GM19372 (cell line): ENCODE data around the gene EEFSEC.

Source experiments
- ATAC-seq: cut with Tn5 transposase; IDR thresholded peaks from one replicate; pipeline ENCODE4 v1.9.1; 2021; ENCODE audit warnings: mild to moderate bottlenecking, low read depth, moderate library complexity; ENCODE audit not compliant: unreplicated experiment

EEFSEC gene

GRCh38 chr3:128431803-128432300 is 278.6 kb downstream of the EEFSEC start:
- ATAC-seq, result no peak

GRCh38 chr3:128432301-128432970 is 279.2 kb downstream of the EEFSEC start:
- ATAC-seq, result no peak

DNA sequence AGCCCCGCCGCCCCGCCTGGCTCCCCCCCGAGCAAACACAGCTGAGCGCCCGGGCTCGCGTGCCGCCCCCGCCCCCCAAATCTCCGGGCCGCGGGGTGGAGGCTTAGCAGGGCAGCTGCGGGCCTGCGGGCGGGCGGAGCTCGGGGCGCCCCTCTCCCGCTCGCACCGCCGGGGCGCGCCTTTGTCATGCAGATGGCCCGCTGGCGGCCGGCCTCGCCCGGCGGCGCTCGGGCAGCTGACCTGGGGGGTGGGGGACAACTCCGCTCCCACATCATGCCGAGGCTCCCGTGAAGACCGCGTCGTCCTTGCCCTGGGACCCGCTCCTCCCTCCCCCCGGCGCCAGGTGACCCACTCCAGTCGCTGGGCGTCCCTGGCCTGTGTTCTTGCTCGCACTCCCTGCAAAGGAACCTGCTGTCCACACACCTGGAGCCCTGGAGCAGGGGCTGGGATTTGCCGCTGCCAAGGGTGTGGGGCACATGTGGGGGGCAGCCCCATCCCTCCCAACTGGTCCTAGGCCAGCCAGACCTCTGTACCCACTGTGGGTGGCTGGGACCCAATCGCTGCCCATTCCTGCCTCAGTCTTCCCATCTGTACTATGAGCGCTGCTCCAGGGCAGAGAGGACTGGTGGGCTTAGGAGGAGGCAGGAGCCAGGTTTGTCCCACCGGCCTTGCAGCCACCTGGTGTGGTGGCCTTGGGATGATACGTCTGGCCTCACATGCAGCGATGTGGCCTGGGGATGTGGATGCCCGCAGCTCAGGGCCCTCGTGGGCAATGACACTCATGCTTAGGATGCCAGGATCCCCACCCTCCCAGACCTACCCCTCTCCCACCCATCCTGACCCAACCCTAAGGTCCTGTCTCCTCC is 279.9 kb downstream of the EEFSEC start:
- ATAC-seq, result no peak

- ATAC-seq, result no peak
Observed at GRCh38 chr3:128433837-128434165, 280.5 kb downstream of the EEFSEC start.

GRCh38 chr3:128434524-128434923 is 281.2 kb downstream of the EEFSEC start:
- no peak for ATAC-seq

DNA sequence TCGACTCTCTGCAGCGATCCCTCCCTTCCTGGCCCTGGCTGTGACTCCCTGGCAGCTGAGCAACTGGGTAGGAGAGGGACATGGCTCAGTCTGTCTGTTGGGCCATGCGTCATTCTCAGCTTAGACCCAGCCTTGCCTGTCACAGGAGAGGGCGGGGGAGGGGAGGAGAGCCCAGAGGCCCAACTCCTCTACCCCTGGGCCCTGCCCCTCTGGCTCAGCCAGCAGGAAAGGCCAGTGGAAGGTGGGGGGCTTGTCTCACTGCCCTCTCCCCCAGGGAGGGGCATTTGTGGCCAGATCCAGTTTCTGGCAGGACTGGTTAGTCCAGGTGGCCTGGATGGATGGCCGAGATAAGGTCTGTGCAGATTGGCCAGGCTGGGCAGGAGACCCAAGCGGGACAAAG is 281.8 kb downstream of the EEFSEC start:
- ATAC-seq, result no peak

DNA sequence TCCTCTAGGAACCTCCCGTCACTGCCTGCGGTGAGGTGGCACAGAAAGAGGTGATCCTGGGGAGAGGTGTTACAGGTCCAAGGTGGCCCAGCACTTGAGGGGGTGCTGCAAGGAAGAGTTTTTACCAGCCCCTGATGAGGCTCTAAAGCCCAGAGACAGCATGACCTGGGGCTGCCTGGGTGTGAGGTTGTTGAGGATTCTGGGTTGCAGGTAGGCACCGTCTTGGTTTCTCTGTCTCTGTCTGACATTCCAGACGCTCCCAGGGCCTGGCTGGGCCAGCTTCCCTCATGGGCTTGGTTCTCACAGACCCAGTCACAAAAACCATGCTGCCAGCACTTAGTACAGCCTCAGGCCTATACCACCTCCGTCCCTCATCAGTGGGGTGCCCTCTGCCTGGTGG is 282.3 kb downstream of the EEFSEC start:
- no peak for ATAC-seq

DNA sequence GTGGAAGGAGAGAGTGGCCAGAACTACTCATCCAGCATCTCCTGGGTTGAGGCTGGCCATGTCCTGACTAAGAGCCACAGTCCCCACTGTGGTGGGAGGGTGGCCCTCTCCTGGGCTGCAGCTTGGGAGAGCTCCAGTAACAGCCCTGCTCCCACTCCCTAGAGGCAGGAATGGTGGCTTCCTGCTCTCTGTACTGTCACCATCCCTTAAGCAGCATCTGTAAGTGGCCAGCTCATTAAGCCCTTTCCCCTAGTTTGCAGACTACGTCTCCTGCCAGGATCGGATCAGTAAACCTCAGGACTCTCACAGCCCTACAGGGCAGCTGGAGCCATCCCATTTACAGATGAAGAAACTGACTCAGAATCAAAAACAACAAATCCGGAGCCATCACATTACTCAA is 282.9 kb downstream of the EEFSEC start:
- ATAC-seq, result no peak

- ATAC-seq, result no peak
Observed at GRCh38 chr3:128438488-128439072, 285.3 kb downstream of the EEFSEC start.

- ATAC-seq, result no peak
Observed at GRCh38 chr3:128439226-128439625, 285.9 kb downstream of the EEFSEC start.

DNA sequence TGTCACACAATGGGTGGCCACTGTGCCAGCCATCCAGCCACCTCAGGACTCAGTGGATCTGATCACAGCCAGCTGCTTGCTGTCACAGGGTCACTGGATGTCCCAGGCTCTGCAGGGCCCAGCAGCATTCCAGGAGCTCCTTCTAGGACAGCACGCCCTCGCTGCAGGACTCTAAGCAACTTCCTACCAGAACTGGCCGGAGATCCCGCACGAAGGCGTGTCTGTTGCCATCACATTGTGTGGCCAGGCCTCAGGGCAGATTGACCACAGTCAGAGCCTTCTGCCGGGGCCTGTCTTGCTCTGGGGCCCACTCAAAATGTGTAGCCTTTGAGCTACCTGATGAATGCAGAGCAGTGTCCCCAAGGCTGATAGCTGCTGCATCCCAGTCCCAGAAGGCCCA is 288.8 kb downstream of the EEFSEC start:
- ATAC-seq, result no peak

DNA sequence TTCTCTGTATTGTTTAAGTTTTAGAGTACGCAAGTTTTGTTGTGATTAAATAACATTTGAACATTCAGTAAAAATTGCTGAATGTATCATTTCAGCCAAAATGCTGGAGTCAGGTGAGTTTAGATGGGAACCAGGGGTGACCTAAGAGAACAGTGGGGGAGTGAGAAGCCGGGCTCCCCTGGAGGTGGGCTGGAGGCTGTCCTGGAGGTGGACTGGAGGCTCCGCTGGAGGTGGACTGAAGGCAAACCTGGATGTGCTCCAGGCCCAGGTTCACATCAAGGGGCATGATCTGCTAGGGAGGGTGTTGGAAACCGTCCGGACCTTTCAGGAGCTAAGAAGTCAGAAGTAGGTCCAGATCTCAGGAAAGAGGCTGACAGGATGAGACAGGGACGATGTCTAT is 289.7 kb downstream of the EEFSEC start:
- ATAC-seq, result no peak

DNA sequence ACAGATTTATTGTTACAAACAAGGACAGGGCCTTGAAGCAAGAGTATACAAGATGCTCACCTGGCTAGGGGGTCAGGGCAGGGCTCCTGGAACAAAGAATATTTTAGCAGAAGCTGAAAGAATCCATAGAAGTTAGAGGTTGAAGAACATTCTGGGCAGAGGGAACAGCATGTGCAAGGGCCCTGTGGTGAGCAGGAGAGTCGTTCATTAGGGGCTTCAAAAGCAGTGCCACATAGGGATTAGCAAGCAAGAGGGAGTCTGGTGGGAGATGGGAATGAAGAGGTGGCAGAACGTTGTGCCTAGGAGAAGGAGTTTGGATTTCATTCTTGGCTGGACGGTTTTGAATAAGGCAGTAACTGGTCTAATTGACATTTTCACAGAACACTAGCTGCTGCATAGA is 290.5 kb downstream of the EEFSEC start:
- no peak for ATAC-seq

DNA sequence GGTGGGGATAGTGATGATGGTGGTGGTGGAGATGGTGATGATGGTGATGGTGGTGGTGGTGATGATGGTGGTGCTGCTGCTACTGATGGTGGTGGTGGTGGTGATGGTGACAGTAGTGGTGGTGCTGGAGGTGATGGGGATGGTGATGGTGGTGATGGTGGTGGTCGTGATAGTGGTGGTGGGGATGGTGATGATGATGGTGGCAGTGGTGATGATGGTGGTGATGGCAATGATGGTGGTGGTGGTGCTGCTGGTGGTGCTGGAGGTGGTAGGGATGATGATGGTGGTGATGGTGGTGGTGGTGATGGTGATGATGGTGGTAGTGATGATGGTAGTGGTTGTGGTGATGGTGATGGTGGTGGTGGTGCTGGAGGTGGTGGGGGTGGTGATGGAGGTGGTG is 292.1 kb downstream of the EEFSEC start:
- no peak for ATAC-seq

DNA sequence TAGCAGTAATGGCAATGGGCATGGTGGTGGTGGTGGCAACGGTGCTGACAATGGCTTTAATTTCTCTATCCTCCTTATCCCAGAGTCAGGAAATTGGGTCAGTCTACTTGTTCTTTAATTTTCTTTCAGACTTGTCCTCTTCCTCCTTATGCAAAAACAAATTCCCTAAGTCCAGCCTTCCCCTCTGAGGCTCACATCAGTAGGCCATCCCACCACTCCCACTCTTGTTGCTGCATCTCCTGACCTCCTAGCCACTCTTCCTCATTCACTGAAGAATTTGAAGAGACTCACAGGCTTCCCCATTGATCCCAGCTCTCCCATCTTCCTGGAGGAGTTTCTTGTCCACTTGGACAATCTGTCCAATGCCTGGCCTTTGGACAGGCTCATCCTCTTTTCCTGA is 293.5 kb downstream of the EEFSEC start:
- ATAC-seq, result no peak

DNA sequence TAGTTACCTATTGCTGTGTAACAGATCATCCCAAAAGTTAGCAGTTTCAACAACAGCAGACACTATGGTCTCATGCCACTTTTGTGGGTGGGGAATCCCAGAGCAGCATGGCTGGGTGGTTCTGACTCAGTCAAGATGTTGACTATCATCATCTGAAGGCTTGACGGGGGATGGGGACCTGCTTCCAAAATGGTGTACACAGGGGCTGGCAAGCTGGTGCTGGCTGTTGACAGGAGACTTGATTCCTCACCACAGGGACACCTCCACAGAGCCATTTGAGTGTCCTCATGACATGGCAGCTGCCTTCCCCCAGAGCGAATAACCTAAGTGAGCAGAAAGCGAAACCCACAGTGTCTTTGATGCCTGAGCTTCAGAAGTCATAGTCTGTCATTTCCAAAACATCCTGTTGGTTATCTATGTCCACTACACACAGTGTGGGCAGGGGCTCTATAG is 294.3 kb downstream of the EEFSEC start:
- no peak for ATAC-seq

GRCh38 chr3:128448491-128448890 is 295.2 kb downstream of the EEFSEC start:
- ATAC-seq, result no peak

GRCh38 chr3:128449111-128449638 is 295.9 kb downstream of the EEFSEC start:
- no peak for ATAC-seq

DNA sequence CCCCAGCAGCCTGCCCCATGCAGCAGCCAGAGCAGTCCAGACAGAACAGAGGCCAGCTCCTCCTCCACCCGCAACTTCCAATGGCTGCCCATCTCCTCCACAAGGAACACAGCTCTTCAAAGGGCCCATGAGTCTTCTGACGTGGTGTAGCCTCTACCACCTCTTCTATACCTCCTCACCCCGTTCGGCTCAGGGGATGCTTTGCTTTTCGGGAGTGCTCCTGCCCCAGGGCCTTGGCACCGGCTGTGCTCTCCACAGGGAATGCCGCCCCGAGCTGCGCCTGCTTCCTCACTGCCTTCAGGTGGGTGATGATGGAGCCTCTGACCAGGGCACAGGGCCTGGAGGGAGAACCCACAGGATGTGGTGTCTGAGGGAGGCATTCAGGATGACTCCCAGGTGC is 298.8 kb downstream of the EEFSEC start:
- ATAC-seq, result no peak

GRCh38 chr3:128452678-128453275 is 299.5 kb downstream of the EEFSEC start:
- no peak for ATAC-seq
